ENCODE data around the gene SRSF11. TPM values are rescaled to one million over a fixed set of nuclear protein-coding genes. Genes with fewer than 3 reads are reported as not detected.

The SRSF11 gene
- total and polyA plus RNA-seq, 2 of the 8 experiments (the other 6 are each of a cell fraction or from before 2014, with no cell fraction given), result 183 to 260 TPM

GRCh38 chr1:70247768-70248167 is 26.6 kb downstream of the SRSF11 start:
- Histone ChIP-seq H3K9ac (replicated peaks in 1 of 4; ENCODE audit: extremely low read depth in 1 of 4, low read depth in 3 of 4, low read length in 3 of 4) (no peak overlapping the region), H2BK15ac (ENCODE audit: low read length) (no peak overlapping the region), H3K14ac (ENCODE audit: insufficient read length) (no peak overlapping the region), H3K18ac (ENCODE audit: extremely low read depth, low read length) (no peak overlapping the region), H4K5ac (ENCODE audit: insufficient read length, low read depth, low read length) (no peak overlapping the region), H2BK20ac (ENCODE audit: low read length) (no peak overlapping the region), H2AK5ac (ENCODE audit: low read depth, low read length) (no peak overlapping the region), H4K8ac (ENCODE audit: extremely low read depth, insufficient read depth, low read length) (no peak overlapping the region), H3K27me3 (replicated peaks in 1 of 4; ENCODE audit: control insufficient read depth in 3 of 4, extremely low read depth in 1 of 4, insufficient read depth in 3 of 4, low read length in 3 of 4) (no peaks in the 10 kb centered on the region), H2BK12ac (ENCODE audit: low read depth, low read length) (no peak overlapping the region), H3K23ac (ENCODE audit: insufficient read length) (no peak overlapping the region), H3K4ac (replicated peaks; ENCODE audit: insufficient read length, low read depth, low read length) (no peak overlapping the region), H2BK120ac (replicated peaks; ENCODE audit: low read depth, low read length) (no peak overlapping the region), H3K56ac (replicated peaks; ENCODE audit: insufficient read length, low read depth, low read length) (no peak overlapping the region), H3K4me3 (ENCODE audit: extremely low read depth in 1 of 4, insufficient read depth in 2 of 4, low read depth in 3 of 4, low read length in 4 of 4) (no peak overlapping the region), H4K20me1 (replicated peaks in 1 of 2; ENCODE audit: control insufficient read depth in 1 of 2, insufficient read depth in 2 of 2, low read length in 2 of 2) (peaks cover 1% of the 10 kb centered on the region in 2 experiments), H3K4me2 (ENCODE audit: insufficient read depth in 1 of 2, low read depth in 2 of 2, low read length in 2 of 2) (no peak overlapping the region), H3K79me1 (ENCODE audit: low read depth, low read length) (no peaks in the 10 kb centered on the region), H2BK5ac (ENCODE audit: low read depth, low read length) (no peak overlapping the region), H3K9me3 (ENCODE audit: insufficient read depth in 2 of 2, low read depth in 1 of 2, low read length in 1 of 2) (no peaks in the 10 kb centered on the region), H4K91ac (replicated peaks; ENCODE audit: insufficient read length, low read length) (no peak overlapping the region), H3K23me2 (ENCODE audit: low read depth, low read length) (no peaks in the 10 kb centered on the region), H3K79me2 (ENCODE audit: control insufficient read depth in 1 of 2, insufficient read depth in 2 of 2, low read length in 2 of 2) (peaks cover 0 to 3% of the 10 kb centered on the region in 2 experiments; a peak in 1 of 4 replicates), H2AFZ (ENCODE audit: low read length) (no peak overlapping the region), H3K4me1 (replicated peaks in 1 of 4; ENCODE audit: control insufficient read depth in 3 of 4, insufficient read depth in 4 of 4, low read length in 3 of 4) (no peaks in the 10 kb centered on the region), H3K36me3 (ENCODE audit: control insufficient read depth in 2 of 4, insufficient read depth in 4 of 4, low read length in 3 of 4) (peaks cover 27 to 97% (median 74%) of the 10 kb centered on the region in 4 experiments), H3K27ac (ENCODE audit: low read depth, low read length) (no peak overlapping the region)
- FAIRE-seq, result no peak
- POLR2A ChIA-PET (ENCODE audit: partially characterized antibody), result interaction anchor here (1.4 kb wide), 1 partner anchor 13 kb away, joined by 3 read pairs; no protein-coding TSS in a partner anchor
- no peak for DNase-seq (ENCODE audit: low read depth in 1 of 2, low spot score in 2 of 2)
- CTCF ChIA-PET (ENCODE audit: partially characterized antibody), result no interaction called here
- no peak for TF ChIP-seq RAD21 (IDR thresholded peaks at IDR 0.05 in 1 of 2, conservative IDR thresholded peaks at IDR 0.05 in 1 of 2; ENCODE audit: low read depth in 2 of 2, low read length in 2 of 2)
- no peak for TF ChIP-seq SP1 (IDR thresholded peaks at IDR 0.05; ENCODE audit: low read depth, low read length)
- TF ChIP-seq USF2 (IDR thresholded peaks at IDR 0.05; ENCODE audit: low read length), result no peak
- no peak for TF ChIP-seq CHD2 (IDR thresholded peaks at IDR 0.05; ENCODE audit: low read length)
- no peak for TF ChIP-seq SIN3A (conservative IDR thresholded peaks at IDR 0.05 in 1 of 2, IDR thresholded peaks at IDR 0.05 in 1 of 2; ENCODE audit: low read depth in 1 of 2, low read length in 2 of 2)
- no peak for TF ChIP-seq ZNF274 (IDR thresholded peaks at IDR 0.05; ENCODE audit: borderline replicate concordance, extremely low read depth, low read length)
- TF ChIP-seq EGR1 (IDR thresholded peaks at IDR 0.05; ENCODE audit: borderline replicate concordance, low read depth, low read length), result no peak
- no peak for TF ChIP-seq EZH2 (IDR thresholded peaks at IDR 0.05; ENCODE audit: low read depth, low read length, severe bottlenecking)
- no peak for TF ChIP-seq ATF3 (IDR thresholded peaks at IDR 0.05; ENCODE audit: insufficient read depth, low read depth, low read length)
- TF ChIP-seq TBP (IDR thresholded peaks at IDR 0.05; ENCODE audit: low read depth, low read length), result no peak
- no peak for TF ChIP-seq RNF2 (IDR thresholded peaks at IDR 0.05; ENCODE audit: borderline replicate concordance, low read depth, low read length, missing control alignments, poor library complexity, severe bottlenecking)
- no peak for TF ChIP-seq RXRA (IDR thresholded peaks at IDR 0.05; ENCODE audit: insufficient read depth, low read depth, low read length)
- TF ChIP-seq RFX5 (IDR thresholded peaks at IDR 0.05; ENCODE audit: borderline replicate concordance, low read depth, low read length), result no peak
